G401.6 (cell line): ENCODE data around the gene CD151.

Experiments used
- FAIRE-seq: peaks from 2 replicates; lab custom pipeline; 2012; peaks lifted over from hg19 to GRCh38; lab: Jason Lieb, UNC

CD151 gene

GRCh38 chr11:815675-816432 is 16.9 kb upstream of the CD151 start:
- no peak for FAIRE-seq

- peak; percentile 96 for FAIRE-seq
Observed at GRCh38 chr11:816433-816779, 16.3 kb upstream of the CD151 start.

DNA sequence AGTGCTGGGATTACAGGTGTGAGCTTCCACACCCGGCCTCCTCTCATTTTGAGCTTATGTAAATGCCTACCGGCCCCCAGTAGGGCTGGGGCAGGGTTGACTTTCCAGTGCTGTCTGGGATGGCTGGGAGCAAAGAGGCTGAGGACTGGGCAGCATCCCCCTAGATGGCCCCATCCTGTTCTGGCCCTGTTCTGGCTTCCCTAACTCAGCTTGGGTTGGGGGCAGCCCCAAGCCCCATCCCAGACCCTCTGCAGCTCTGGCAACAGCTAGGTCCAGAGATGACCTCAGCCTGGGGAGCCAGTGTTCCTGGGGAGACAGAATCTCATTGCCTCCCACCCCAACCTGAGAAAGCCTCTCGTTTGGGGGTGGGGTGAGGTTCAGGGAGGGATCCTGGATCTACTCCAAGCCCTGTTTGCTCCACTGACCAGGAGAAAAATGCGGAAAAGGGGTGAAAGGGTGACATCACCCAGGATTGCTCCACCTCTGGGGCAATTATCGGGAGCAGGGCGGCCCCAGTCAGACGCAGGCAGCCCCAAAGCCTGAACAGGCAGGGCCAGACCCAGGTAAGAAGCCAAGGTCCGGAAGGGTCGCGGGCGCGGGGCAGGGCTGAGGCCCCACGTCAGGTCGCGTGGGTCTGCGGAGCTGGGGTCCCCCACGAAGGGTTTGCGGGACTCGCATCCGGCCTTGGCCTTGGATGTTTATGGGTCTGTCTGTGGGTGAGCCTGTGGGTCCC is 14.2 kb upstream of the CD151 start, which contains the start of gene PNPLA2:
TSS of gene PNPLA2 (plus strand) at position 519 of the 733 bp plus-strand sequence. CDS start 805 bp downstream, outside the sequence.
- FAIRE-seq: peak; percentile 64

GRCh38 chr11:819129-819931 is 13.4 kb upstream of the CD151 start:
- FAIRE-seq: no peak

GRCh38 chr11:819943-820649 is 12.7 kb upstream of the CD151 start:
- FAIRE-seq: peak; percentile 88

DNA sequence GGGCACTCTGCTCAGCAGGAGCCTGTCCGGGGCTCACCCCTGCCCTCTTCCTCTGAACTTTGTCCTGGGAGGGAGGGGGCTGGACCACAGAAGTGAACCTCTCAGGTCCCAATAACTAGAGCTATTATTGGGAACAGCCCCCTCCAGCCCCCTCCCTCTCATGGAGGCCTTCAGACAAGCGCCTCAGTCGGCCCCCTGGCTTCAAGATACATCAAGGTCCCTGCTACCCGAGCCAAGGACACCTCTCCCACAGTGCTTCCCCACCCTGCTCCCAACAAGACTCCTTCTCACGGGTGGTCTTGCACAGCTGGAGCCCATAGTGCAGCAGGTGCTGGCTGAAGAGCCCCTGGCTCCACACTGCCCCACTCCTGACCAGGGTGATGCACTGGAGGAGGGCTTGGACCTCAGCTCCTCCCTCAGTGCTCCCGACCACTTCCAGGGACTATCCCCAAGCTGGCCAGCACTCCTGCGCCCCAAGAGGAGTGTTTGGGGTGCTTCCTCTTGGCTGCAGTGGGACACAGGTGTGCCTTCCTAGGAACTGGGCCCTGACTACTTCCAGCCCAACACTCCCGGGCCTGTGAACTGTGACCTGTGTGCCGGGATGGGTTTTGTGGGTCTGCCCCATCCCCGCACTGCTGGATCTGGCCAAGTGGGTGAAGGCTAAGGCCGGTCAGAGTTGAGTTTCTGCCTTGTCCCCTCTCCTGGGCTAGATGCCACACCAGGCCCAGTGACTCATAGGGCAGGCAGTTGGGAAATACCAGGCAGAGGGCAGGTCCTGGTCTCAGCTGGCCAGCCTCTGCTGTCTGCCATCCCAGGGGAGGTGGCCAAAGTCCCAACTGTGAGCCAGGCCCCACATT is 11.9 kb upstream of the CD151 start:
- no peak for FAIRE-seq

- no peak for FAIRE-seq
Observed at GRCh38 chr11:821512-822371, 11.0 kb upstream of the CD151 start.

GRCh38 chr11:823441-824291 is 9.1 kb upstream of the CD151 start:
- FAIRE-seq: no peak

DNA sequence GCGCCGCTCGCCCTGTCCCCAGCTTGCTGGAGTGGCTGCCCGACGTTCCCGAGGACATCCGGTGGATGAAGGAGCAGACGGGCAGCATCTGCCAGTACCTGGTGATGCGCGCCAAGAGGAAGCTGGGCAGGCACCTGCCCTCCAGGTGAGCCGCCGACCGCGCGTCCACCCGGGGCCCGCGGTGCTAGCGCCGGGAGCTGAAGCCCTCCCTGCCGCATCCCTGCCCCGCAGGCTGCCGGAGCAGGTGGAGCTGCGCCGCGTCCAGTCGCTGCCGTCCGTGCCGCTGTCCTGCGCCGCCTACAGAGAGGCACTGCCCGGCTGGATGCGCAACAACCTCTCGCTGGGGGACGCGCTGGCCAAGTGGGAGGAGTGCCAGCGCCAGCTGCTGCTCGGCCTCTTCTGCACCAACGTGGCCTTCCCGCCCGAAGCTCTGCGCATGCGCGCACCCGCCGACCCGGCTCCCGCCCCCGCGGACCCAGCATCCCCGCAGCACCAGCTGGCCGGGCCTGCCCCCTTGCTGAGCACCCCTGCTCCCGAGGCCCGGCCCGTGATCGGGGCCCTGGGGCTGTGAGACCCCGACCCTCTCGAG is 8.4 kb upstream of the CD151 start:
- no peak for FAIRE-seq

DNA sequence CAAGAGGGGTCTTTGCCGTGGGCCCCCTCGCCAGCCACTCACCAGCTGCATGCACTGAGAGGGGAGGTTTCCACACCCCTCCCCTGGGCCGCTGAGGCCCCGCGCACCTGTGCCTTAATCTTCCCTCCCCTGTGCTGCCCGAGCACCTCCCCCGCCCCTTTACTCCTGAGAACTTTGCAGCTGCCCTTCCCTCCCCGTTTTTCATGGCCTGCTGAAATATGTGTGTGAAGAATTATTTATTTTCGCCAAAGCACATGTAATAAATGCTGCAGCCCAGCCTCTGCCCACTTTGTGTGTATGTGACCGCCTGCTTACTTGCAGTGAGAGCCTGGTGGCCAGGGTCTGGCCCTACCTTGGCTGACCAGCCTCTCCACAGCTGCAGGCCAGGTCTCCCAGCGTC is 7.8 kb upstream of the CD151 start:
- FAIRE-seq: no peak

GRCh38 chr11:825366-826226 is 7.2 kb upstream of the CD151 start:
- no peak for FAIRE-seq

- no peak for FAIRE-seq
Observed at GRCh38 chr11:826227-826621, 6.5 kb upstream of the CD151 start.

DNA sequence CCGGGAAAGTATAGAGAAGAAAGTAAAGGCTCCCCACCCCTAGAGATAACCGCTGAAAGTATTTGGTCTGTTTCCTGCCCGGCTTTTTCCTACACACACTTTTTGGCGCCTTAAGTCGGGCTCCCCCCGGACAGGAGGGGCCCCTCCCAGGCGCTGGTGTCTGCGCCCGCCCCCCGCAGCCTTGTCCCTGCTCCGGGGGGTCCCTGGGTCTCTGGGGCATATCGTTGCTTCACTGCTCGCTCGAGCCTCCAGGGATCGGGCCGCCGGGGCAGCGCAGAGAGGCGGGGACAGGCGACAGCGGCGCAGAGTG is 6.0 kb upstream of the CD151 start:
- no peak for FAIRE-seq

DNA sequence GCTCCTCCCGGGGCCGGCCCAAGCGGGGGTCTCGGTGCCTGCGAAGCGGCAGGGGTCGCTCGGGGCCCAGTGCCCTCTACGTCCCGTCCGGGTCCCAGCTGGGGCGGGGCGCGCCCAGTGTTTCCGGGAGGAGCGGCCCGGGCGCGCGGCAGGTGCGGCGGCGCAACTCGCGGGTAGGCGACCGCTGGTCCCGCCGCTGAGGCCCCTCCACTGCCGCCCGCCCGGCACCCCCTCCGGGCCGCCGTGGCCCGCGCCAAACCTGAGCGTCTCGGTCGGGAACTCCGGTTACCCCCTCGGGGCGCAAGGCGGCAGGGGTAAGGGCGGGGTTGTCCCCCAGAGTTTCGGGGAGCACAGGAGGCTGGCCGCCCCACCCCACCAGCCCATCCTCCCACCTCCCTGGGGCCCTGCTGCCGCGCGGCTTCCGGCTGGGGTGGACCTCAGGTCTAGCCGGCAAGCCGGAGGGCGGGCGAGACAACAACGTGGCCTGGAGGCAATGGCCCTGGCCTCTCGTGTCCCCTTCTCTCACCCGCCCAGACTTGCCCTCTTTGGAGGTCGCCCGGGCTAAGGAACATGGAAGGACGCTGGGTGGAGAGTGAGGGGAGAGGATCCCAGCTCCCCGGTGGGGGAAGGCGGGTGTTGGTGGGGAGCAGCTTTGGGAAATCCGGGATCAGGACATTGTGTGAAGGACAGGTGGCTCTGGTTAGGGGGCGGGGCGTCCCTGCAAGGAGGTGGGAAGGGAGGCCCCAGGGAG is 5.4 kb upstream of the CD151 start:
- FAIRE-seq: no peak

GRCh38 chr11:827897-828192 is 4.9 kb upstream of the CD151 start, which contains the start of gene CRACR2B:
CRACR2B (plus strand) TSS chr11:827919; CDS start chr11:828608, 689 bp downstream.
- no peak for FAIRE-seq

- FAIRE-seq: no peak
Observed at GRCh38 chr11:828506-829175, 4.1 kb upstream of the CD151 start.
